GM12872 (cell line): Measurements from ENCODE around the gene GOSR2.

Source experiments
- CTCF ChIP-seq: IDR thresholded peaks from 3 replicates; pipeline ENCODE4 v1.5.1; 2011; ENCODE audit warnings: low read depth, mild to moderate bottlenecking, low read length, moderate library complexity; ENCODE audit not compliant: insufficient read depth

Gene GOSR2

GRCh38 chr17:46894476-46895151 lies 28.3 kb upstream of the GOSR2 start:
- TF ChIP-seq CTCF, result no peak

DNA sequence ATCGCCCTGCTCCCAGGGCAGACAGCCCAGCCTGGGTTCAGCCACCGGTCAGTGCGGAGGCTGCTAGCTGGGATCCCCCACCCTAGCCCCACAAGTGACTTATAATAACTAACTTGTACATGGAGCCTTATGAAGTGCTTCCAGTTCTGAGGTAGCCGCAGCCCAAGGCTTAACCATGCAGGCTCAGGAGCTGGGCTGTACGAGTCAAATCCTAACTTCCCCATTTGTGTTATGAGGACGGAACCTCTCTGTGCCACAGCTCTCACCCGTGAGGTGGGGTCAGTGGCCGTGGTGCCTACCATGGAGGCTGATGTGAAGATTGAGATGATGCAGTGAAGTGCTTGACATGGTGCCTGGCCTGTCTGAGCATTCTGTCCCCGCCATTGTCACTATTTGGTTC lies 27.8 kb upstream of the GOSR2 start:
- no peak for TF ChIP-seq CTCF

GRCh38 chr17:46896991-46897390 lies 26.0 kb upstream of the GOSR2 start:
- no peak for TF ChIP-seq CTCF

DNA sequence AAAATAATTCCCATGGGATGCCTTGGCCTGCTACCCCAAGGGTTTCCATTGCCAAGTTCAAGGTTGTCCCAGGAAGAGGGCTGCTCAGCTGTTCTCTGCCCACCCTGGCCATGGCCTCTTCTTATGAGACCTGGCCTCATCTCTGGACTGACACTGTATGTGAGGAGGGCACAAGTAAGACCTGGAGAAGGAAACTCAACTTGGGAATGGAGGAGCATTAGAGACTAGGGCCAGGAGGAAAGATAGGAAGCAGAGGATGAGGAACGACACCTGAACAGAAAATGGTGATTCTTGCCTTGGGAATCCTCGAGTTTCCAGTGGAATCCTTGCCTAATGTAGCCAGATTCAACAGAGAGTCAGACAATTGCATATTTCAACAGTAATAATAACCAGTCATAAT lies 24.6 kb upstream of the GOSR2 start:
- TF ChIP-seq CTCF, result no peak

GRCh38 chr17:46898860-46899259 lies 24.1 kb upstream of the GOSR2 start:
- no peak for TF ChIP-seq CTCF

DNA sequence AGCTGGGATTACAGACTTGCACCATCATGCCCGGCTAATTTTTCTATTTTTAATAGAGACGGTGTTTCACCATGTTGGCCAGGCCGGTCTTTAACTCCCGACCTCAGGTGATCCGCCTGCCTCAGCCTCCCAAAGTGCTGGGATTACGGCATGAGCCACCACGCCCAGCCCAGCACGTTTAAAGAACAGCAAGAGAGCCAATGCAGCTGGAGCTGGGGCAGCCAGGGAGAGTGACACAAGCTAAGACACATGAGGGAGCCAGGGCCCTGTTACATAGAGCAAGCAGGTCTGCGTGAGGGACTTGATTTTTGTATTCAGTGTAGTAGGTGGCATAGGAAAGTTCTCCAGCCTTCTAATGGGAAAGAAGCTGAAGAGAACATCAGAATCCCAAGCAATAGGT lies 21.7 kb upstream of the GOSR2 start:
- no peak for TF ChIP-seq CTCF

GRCh38 chr17:46903762-46904672 lies 18.9 kb upstream of the GOSR2 start:
- TF ChIP-seq CTCF, result no peak
